Activated T-helper 1 cell treated with anti-CD3 and anti-CD28 coated beads, Interleukin-2, amount 50 U/mL, for 16 hours (primary cell): ENCODE data around the gene LRRC8D.
"Not testable (repeated sequence)": the region's sequence is repeated elsewhere in the genome, so short reads cannot be mapped to it uniquely, and the experiment has no call there.

ENCODE experiments used
- DNase-seq, 2 donors: peaks; one replicate each; pipeline ENCODE4 v3.0.0-alpha.2; 2020; ENCODE audit warnings: low read depth in 1 of 2, low spot score in 1 of 2

LRRC8D gene

DNA sequence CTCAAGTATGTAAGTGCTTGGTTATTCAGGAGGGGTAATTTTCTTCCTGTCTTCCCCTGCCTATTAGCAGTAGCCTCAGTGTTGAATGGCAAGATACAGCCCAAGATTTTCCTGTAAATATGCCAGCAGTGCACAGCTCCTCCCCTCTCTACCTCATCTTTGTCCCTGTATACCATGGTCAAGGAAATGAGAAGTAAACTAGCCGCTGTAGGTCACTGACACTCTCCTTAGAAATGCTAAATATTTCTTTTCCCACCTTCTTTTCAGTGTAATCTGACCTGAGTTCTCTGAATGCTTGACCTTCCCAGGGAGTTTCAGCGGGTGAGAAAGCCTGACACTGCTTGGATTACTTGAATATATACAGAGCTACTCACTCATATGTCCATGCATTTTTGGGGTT is 89.9 kb downstream of the LRRC8D start:
- DNase-seq, result no peak

DNA sequence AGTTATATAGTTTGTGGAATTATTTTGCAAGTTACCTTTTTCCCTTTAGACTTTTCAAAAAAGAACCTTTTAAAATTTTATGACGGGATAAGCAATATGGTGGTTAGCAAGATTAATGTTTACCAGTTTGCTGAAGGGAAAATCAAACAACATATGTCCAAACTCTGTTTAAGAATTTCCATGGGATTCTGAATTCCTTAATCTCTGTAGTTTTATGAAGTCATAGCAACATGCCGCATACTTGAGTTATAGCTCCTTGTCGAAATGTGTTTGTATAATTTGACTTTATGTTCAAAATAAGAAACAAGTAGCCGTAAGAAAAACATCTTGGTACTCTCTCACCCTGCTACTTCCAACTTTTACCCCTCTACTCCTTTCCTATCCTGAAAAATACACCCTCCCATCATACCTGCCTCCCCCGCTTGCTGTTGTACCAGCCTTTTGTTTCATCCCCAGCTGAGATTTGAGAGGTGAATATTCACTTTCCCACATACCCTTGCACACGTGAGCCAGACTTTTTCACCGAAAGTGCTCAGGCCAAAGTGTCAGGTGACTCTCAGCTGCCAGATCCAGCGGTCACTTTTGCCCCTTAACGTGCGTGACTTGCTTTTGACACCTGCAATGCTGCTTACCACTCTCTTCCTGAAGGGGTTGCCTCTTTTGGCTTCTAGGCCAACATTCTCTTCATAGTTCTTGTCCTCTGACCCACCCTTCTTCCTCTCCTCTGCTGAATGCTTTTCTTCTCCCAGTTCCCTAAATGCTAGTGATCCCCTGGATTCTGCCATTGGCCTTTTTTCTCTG is 90.6 kb downstream of the LRRC8D start:
- DNase-seq, result no peak

DNA sequence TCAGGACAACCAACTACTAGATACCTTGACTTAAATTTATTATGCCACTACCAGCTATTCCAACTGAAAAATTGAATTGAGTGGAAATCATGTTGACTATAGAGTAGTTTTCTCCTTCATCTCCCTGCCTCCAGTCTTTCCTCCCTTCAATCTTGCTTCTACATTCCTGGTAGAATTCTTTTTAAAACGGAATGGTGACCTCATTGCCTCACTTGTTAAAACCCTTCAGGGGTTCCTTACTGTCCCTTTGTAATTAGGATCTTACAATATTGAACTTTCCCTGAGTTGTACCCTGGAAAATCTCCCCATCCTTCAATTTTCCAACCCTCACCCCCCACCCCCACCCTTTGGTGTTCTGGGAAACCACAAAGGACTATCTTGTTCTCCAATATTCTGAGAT is 91.2 kb downstream of the LRRC8D start:
- no peak for DNase-seq

DNA sequence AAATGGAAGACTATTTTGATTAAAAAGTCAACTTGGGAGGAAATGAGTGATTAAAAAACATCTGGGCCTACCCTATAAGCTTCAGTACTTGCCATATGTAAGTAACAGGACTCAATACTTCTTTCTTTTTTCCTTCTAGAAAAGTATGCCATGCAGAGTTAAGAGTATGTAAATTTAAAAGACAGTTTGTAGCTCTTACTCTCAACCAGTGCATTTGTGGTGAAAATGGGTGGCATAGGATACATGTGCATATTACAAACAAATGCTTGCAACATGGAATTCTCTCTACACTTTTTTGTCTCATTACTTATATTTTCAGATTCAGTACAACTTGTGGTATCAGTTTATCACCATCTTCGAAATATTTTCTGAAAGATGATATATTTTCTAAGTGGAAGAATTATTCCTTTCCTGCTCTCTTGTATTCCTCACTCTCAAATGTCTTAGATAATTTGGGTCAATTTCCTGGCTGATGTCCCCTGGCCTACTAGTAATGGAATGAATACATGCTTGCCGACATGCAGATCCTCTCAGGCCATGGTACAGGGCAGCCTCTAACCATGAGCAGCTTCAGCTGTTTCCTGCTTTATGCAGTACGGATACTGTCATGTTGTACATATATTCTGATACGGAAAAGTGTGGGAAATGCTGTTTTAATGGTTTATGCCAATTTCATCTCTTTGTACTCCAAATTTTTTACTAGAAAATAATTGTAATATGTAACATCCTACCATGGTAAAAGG is 92.7 kb downstream of the LRRC8D start:
- no peak for DNase-seq

DNA sequence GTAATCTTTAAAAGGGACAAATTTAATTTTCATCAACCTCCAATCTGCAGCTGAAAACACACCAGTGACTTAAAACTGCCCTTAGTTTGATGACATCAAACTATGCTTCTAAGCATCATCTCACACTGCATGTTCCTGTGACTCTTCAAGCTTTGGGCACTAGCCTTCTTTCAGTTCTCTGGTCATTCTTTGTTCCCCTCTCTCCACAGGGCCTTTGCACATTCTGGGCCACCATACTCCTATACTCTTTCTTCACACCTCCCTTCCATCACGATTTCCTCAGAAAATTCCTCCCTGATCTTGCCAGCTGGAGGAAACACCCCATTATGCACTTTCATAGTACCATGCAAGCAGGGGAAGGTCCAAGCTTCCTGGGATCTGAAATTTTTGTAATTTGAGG is 96.5 kb downstream of the LRRC8D start:
- no peak for DNase-seq

DNA sequence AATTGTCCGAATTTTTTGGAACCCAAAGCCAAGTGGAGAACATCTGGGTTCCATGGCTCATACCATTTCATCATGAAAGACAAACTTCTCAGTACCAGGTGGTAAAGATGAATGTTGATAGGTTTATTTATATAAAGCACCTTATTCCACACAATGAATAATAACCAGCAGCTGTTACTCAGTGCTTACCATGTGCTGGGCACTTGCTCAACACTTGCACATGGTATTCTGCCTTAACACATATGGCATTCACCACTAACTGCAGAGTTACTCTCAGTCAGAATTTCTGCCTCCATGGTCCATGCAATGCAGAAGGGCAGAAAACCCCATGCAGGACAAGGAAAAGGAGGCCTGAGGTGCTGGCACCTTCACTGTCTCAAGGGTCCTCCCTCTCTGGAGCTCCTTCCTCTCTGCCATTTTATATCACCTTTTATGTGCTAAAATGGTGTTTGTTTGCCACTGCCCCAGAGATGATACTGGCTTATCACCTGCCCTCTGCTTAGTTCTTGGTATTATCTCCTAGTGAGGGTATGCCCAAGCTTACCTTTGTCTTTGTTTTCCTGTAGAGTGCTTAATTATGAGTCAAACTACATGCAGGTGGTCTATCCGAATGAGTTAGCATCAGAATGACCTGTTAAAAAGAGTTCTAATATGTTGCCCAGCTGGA is 97.4 kb downstream of the LRRC8D start:
- DNase-seq, result no peak

DNA sequence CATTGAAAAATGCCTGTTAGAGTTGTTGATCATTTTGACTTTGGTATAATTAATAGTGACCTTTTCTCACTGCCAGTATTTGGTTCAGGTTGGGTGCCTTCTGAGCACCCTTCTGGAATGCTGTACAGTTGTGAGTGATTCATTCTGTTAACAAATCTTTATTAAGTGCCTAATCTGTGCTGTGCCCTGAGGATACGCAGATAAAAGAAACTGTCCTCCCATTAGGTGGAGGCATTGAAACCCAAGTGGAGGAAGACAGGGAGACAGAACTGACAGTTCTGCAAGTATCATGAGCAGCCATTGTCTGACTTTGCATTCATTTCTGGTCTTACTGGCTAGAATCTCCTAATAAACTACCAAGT is 97.9 kb downstream of the LRRC8D start:
- DNase-seq, result no peak

DNA sequence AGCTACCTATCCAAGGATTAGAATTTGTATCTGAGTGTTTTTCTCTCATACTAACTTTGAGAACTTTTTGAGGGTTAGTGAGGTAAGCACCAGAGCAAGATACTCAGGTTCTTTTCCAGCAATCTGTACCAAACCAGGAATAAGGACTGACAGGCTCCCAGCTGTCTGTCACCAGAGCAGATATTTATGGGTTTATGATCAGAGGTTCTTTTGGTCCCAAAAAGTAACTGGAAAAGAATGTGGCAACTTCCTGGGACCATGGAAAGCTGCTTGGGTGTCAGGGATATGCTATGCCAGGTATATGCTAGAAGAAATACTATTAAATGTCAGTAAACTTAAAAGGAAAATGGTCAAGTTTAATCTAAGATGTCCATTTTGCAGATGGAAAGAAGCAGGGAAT is 98.3 kb downstream of the LRRC8D start:
- DNase-seq, result no peak

DNA sequence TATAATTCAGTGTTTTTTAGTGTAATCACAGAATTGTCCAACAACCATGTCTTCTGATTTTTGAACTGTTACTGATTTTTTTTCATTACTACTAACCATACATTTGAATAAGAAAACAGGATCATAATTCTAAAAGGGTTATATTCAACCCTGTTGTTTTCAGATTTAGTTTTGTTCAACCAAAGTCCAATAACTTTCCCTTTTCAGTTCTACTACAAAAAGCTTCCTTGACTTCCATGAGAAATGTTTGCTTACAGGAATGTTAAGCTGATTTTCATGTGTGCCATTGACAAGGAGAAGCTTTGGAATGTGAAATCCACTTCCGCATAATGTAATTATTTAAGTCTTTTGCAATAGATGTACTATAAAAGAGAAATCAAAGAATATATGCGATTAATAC is 102.1 kb downstream of the LRRC8D start:
- no peak for DNase-seq

DNA sequence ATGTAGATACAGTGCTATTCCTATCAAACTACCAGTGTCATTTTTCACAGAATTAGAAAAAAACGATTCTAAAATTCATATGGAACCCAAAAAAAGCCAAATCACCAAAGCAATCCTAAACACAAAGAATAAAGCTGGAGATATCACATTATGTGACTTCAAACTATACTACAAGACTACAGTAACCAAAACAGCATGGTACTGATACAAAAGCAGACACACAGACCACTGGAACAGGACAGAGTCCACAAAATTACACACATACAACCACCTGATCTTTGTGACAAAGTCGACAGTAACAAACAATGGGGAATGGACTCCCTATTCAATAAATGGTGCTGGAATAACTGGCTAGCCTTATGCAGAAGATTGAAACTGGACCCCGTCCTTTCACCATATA is 102.7 kb downstream of the LRRC8D start:
- DNase-seq, result no peak

DNA sequence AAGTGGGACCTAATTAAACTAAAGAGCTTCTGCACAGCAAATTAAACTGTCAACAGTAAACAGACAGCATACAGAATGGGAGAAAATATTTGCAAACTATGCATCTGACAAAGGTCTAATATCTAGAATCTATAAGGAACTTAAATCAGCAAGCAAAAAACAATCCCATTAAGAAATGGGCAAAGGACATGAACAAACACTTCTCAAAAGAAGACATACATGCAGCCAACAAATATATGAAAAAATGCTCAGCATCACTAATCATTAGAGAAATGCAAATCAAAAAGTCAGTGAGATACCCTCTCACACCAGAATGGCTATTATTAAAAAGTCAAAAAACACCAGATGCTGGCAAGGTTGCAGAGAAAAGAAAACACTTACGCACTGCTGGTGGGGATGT is 103.2 kb downstream of the LRRC8D start:
- not testable (repeated sequence) for DNase-seq

DNA sequence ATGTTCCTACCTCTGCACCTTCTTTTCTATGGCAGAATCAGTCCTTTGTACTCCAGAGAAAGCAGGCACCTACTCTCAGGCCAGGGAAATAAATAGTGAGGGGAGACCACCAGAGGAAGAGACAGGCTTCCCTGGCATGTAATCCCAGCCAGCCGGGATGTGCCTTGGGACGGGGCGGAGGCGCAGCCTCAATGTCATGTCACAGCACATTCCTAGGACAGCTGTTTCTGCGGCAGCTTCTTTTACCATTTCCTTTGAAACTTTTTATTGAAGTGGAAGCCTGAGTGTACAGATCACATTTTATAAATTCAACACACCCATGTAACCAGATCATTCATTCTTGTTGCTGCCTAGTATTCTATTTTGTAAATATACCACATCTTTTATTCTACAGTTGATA is 106.2 kb downstream of the LRRC8D start:
- DNase-seq, result no peak

DNA sequence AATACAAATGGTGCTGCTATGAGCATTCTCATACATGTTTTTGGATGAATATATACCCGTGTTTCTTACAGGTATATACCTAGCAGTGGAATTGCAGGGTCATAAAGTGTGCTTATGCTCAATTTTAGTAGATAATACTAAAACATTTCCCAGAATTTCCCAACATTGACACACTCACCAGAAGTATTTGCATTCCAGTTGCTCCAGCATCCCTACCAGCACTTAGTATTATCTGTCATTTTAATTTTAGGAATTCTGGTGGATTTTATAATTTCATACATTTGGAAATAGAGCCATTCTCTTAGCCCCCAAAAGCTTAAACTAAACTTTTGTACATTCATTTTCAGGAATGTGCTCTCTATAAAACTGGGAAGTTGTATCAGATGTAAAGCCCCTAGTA is 106.6 kb downstream of the LRRC8D start:
- DNase-seq, result no peak

DNA sequence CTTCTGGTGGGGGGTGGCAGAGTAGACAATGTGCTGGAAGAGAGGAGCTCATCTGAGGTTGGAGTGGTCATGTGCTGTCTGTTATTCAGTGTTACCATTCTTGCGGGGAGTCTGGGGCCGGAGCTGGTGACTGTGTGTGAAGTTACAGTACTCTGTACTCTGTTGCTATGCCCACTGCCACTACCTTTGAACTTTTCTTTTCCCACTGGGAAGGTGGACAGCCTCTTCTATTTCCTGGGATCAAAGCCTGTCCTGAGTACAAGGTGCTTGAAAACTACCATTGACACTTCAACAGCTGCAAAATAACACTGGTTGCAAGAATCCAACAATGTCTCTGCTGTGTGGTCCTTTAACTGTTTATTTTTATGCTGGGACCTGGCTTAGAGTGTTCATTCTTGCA is 107.7 kb downstream of the LRRC8D start:
- no peak for DNase-seq

DNA sequence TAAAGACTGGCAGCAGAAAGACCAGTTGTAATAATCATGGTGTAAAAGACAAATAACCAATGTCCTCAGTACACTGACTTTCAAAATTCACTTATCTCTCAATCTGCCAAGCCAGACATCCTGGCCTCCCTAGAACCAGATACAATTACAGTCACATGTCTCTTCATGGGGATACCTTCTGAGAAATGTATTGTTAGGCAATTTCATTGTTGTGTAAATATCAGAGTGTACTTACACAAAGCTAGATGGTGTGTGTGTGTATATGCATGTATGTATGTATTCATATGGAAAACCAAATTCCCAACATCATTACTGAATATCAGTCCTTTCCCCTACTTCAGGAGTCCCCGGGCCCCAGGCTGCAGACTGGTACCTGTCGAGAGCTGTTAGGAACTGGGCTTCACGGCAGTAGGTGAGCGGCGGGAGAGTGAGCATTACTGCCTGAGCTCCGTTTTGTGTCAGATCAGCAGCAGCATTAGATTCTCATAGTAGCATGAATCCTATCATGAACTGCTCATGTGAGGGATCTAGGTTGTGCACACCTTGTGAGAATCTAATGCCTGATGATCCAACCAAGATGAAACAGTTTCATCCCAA is 108.7 kb downstream of the LRRC8D start:
- DNase-seq, result no peak

DNA sequence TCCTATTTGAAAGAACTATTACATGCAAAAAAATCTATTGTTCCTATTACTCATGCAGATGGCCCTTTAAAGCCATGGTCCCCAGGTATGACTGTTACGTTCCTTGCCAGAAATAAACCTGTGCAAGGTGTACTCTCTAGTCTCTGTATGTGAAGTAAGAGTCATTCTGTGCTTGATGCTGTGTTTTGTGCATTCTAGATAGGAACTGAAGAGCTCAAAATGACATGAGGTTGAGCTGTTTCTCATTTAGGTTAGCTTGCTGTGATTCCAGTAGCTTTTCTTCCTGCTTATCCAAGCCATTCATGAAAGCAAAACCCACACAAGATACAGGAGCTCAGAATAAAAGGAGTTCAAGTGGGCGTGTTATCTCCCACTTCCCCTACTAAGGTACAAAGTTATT is 109.7 kb downstream of the LRRC8D start:
- no peak for DNase-seq

DNA sequence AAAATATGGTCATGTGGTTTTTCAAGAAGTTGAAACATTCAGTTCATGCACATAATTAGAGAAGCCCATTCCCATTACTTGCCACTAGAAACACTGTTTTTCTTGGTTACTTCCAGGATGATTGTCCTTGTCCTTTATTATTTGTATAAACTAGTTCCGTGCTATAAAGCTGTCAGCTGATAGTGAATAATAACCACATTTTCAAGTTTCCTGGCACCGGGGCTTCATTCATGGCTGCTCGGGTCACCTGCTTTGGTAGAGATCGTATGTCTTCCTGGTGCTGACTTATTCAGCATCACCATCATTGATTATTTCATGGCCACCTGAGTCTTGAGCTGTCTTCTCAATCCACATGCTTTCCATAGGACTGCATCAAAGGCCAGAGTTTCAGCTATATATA is 111.1 kb downstream of the LRRC8D start:
- no peak for DNase-seq

DNA sequence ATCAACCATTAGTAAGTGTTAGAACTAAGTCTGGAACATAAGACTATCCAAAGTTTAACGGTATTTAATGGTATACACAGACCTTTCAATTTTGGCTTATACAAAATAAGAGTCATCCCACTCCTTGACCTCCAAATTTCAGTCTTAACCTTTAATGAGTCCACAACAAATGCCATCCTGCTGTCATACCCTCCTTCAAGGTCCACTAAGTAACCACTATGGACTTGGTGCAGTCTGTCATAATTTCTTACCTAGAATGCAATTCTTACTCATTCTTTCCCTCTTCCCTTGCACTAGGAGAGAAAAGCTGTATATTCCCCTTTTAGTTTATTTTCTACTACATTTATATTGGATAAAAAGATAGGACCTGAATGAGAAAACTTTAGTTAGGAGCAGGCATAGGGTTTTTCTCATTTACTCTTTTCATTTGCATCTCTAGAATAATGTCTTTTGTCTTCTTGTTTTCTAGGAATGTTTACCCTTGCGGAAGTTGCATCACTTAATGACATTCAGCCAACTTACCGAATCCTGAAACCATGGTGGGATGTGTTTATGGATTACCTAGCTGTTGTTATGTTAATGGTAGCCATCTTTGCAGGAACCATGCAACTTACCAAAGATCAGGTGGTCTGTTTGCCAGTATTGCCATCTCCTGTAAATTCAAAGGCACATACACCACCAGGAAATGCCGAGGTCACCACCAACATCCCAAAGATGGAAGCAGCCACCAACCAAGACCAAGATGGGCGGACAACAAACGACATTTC is 111.9 kb downstream of the LRRC8D start:
- DNase-seq, result no peak

DNA sequence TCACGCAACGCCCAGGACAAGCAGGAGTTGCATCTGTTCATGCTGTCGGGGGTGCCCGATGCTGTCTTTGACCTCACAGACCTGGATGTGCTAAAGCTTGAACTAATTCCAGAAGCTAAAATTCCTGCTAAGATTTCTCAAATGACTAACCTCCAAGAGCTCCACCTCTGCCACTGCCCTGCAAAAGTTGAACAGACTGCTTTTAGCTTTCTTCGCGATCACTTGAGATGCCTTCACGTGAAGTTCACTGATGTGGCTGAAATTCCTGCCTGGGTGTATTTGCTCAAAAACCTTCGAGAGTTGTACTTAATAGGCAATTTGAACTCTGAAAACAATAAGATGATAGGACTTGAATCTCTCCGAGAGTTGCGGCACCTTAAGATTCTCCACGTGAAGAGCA is 113.6 kb downstream of the LRRC8D start:
- no peak for DNase-seq

DNA sequence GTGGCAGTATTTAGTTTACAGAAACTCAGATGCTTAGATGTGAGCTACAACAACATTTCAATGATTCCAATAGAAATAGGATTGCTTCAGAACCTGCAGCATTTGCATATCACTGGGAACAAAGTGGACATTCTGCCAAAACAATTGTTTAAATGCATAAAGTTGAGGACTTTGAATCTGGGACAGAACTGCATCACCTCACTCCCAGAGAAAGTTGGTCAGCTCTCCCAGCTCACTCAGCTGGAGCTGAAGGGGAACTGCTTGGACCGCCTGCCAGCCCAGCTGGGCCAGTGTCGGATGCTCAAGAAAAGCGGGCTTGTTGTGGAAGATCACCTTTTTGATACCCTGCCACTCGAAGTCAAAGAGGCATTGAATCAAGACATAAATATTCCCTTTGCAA is 114.4 kb downstream of the LRRC8D start:
- no peak for DNase-seq

DNA sequence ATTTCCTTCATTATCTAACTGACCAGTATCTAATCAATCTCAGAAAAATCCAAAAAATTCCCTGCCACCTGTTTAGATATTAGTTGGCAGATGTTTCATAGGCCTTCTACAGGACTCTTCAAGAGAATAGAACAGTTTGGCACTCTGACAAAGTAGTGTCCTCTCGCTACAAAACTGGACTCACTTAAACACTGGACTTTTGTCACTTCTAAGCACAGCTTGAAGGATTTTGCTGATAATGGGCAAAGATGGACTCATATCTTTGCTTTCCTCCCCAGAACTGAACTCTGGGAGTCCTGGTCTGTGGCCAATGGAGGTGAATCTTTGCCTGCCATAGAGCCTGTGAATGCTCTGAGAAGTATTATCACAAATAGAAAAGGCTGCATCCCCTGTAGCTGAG is 115.9 kb downstream of the LRRC8D start:
- DNase-seq, result no peak
